CD4-positive, alpha-beta T cell treated with Interleukin-17A for 1 hour (primary cell): ENCODE data around the gene PLA2G4E.

Experiments used
- DNase-seq: peaks from one replicate; pipeline ENCODE4 v3.0.0-alpha.2; 2020

PLA2G4E gene

GRCh38 chr15:41990243-41990605 lies 30.6 kb downstream of the PLA2G4E start:
- no peak for DNase-seq

GRCh38 chr15:41989573-41990242 lies 31.1 kb downstream of the PLA2G4E start:
- peak; percentile 78 for DNase-seq

DNA sequence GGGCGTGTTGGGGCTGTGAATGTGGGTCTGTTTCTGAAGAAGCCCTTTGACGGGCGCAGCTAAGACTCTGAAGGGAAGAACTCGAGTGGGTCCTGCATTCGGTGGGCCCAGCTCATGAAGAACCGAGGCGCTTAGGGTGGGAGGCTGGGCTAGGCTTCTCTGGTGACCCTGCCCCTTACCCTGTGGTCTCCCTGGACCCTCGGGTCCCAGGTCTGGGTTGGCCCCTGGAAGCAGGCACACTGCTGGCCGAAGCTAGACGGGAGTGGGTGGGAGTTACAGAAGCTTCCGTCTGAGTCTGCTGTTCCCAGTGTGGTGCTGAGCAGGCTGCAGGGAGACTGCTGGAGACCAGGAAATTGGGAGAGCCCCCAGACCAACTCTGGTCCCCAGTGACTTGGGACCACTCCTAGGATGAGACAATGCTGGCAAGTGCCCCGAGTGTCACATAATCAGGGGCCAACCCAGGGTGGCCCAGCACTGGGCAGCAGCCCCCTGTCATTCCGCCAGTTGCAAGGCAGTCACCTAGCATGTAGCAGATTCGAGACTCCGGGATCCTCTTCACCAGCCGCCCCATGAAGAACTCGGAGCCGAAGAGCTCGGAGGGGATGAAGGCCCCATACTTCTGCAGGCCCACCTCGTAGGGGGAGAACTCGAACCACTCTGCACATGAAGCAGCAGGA lies 31.8 kb downstream of the PLA2G4E start:
- no peak for DNase-seq

- no peak for DNase-seq
Observed at GRCh38 chr15:41987925-41988275, 32.9 kb downstream of the PLA2G4E start.

- no peak for DNase-seq
Observed at GRCh38 chr15:41987246-41987924, 33.5 kb downstream of the PLA2G4E start.

DNA sequence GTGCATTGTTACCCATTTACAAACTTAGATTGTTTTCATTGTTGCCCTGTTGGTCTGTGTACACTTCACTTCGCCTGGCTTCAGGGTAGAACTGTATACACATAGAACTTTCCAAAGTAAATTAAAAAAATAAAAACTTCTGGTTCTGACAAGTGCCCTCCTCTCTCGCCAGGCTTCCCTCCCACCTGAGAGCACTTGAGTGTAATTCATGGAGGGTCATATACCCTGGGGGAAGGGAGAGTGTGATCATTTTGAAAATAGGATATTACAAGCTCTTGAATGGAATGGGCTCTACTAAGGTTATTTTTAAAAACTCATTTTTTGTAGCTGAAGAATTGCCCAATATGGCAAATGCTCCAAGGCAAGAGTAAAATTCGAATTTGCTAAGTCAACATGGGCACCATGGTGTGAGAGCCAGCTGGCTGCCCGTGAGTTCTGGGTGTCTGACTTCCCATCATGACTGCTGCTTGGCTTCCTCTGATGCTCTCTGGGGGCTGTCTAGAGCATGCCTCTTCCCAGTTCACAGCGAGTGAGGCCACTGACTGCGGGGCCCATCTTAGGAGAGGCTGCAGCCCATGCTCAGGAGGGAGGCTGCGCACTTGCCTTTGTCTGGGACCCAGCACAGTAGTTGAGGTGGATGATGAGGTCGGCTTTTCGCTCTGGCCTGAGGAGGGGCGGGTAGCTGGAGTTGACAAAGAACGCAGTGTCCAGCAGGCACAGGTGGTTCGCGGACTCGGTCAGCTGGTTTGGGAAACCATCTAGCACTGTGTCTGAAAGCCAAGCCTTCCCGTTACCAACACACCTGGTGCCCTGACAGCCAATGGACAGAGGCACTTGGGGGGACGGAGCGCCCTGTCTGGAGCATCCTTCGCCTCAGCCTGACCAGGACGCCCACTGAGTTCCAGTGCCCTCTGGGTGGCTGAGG lies 35.3 kb downstream of the PLA2G4E start:
- no peak for DNase-seq

GRCh38 chr15:41984622-41985021 lies 36.2 kb downstream of the PLA2G4E start:
- no peak for DNase-seq

GRCh38 chr15:41983621-41984571 lies 36.9 kb downstream of the PLA2G4E start:
- no peak for DNase-seq

DNA sequence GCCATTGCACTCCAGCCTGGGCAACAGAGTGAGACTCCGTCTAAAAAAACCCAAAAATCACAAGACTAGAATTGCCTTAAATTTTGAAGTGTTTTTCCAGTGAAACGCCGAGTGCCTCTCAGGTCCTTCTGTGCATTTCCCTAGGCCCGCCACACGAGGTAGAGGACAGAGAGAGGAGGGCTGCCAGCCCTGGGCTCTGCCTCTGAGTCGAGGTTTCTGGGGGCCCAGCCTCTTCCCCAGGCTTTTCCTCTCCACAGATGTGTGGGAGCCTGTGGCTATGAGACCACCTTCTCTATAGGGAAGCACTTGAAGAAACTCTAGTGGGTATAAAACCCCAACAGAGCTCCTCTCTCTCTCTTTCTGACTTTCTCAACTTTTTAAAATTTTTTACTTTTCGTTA lies 37.6 kb downstream of the PLA2G4E start:
- DNase-seq = no peak

DNA sequence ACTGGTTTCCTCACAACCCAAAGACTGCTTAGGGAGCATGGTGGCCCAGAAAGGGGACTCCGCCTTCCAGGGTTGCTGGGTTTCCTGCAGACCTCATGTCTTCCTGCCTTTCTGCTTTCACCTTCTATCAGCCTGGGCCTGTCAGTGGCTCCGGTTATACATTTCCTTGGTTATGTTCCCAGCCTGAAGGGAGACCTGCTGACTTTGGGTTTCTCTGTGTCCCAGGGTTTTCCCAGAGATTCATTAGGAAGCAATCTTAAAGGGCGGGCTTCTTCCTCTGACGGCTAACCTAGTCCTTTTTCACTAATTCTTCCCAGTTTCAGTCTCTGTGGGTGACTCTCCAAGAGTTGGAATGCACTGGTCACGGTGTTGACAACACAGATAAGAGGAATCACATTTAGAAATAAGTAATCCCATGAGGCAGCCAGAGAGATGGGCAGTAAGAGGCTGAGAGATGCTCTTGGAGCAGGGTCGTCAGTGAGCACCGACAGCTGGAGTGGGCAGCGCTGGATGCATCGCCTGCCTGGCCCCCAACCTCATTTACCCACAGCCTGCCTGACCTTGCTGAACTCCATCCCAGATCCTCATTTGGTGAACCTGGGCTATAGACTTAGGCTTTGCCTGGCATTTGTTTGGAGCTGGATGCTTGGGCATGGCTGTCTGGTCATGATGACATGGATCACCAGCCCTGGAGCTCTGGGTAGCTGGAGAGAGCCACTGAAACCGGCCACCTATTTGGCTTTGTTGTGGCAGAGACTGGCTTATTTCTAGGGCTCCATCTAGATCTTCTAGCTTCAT lies 38.5 kb downstream of the PLA2G4E start:
- no peak for DNase-seq

- DNase-seq = no peak
Observed at GRCh38 chr15:41981371-41982132, 39.3 kb downstream of the PLA2G4E start.

DNA sequence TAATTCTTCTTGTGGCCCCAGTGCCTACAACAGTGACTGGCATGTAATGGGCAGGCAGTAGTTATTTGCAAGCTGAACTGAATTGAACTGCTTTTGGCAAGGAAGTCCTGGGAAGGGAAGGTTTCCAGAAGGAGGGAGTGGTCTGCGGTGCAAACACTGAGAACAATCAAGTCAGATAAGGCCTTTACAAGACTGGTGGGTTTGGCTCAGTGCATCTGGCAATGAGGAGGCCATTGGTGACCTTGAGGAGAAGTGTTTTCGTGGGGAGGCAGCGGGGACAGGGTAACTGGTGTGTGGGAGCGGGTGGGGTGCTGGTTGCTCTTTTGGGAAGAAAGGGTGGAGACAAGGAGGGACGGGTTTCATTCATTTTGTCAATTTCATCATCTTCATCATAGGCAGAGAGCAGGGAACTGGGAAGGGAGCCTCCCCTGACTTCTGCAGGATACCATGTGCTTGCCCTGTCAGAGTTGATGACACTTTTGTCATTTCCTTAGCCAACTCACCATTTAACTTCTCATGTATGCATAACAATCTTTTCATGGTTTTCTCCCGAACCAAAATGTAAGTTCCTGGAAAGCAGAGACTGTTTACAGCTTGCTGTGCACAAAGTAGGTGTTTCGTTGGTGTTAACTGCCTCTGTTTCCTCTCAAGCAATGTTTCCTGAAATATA lies 40.1 kb downstream of the PLA2G4E start:
- DNase-seq = no peak

DNA sequence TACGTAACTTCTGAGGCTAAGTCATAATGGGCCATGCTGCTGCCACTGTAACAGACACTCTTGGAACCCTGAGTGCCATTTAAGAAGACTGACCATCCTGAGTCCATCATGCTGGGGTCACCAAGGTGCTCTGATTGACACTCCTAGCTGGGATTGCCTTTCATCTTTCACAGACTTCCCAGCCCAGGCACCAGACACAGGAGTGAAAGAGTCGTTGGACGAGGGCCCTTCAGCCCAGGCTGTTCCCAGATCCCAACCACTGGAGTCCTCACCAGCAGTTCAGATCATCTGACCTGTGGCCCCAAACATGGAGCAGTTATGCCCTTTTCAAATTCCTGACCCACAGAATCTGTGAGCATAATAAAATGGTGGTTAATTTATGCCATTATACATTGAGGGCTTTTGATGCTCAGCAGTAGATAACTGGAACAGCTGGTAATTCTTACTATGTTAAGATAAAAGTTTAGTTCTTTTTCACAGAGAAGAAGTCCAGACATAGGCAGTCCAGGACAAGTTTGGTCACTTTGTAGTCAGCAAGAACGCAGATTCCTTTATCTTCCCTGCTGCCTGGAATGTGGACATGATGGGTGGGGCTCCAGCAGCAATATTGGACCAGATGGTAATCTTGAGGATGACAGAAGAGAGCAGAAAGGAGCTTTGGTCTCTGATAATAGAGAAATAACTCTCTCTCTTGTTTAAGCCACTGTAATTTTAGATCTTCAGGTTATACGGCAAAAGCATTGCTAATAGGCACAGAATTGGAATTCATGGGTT lies 41.2 kb downstream of the PLA2G4E start:
- DNase-seq = no peak

GRCh38 chr15:41978534-41978933 lies 42.3 kb downstream of the PLA2G4E start:
- DNase-seq = no peak

DNA sequence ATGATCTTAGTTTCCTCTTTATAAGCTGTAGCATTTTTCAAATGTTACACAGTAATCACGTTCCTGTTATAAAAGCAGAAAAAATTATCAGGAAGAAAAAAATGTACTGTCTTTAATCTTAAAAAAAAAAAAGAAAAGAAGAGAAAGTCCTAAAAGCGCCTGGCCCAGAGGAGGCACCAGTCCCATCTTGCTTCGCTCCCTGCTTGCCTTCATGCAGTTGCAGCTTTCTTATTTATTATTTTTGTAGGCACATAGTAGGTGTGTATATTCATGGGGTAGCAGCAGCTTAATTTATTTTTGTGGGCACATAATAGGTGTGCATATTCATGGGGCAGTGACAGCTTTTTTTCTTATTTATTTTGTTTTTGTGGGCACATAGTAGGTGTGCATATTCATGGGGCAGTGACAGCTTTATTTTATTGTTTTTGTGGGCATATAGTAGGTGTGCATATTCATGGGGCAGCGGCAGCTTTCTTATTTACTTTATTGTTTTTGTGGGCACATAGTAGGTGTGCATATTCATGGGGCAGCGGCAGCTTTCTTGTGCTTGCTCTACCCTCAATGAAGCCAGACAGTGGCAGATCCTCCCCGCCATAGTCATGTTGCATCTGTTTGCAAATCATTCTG lies 43.0 kb downstream of the PLA2G4E start:
- DNase-seq = no peak

GRCh38 chr15:41975669-41976068 lies 45.2 kb downstream of the PLA2G4E start:
- no peak for DNase-seq

DNA sequence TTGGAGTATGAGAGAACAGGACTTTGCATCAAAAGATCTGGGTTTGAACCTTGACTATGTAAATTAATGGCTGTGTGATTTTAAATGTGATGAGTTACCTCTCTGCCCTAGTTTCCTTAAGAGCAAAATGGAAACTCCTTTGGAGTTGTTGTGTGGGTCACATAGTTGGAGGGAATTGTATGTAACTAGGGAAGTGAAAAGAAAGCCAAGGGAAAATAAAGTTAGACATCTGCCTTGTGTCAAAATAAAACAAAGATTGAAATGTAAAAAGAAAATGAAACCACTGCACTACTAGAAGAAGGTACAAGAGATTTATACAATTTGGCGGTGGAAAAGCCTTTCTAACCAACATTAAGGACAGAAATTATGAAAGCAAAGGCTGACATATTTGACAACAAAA lies 46.8 kb downstream of the PLA2G4E start:
- no peak for DNase-seq
